GM18508 (cell line): Measurements from ENCODE around the gene ANKRD13D.

Source experiments
- ATAC-seq: cut with Tn5 transposase; IDR thresholded peaks from one replicate; pipeline ENCODE4 v1.9.1; 2021; ENCODE audit warnings: moderate number of reproducible peaks; ENCODE audit not compliant: insufficient read depth, unreplicated experiment

ANKRD13D gene

DNA sequence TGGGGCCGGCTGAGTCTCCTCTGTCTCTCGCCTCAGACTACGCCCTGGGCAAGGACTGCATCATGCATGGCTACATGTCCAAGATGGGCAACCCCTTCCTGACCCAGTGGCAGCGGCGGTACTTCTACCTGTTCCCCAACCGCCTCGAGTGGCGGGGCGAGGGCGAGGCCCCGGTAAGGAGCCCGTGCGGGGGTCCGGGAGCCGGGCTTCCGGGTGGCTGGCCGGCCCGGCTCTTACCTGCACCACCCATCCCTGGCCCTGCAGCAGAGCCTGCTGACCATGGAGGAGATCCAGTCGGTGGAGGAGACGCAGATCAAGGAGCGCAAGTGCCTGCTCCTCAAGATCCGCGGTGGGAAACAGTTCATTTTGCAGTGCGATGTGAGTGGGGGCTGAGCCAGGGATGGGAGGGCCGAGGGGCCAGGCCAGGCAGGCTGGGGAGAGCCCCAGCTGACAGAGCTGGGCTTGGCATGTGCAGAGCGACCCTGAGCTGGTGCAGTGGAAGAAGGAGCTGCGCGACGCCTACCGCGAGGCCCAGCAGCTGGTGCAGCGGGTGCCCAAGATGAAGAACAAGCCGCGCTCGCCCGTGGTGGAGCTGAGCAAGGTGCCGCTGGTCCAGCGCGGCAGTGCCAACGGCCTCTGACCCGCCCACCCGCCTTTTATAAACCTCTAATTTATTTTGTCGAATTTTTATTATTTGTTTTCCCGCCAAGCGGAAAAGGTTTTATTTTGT lies 4.1 kb upstream of the ANKRD13D start:
- ATAC-seq, result no peak

- no peak for ATAC-seq
Measured at GRCh38 chr11:67285541-67286498, 3.3 kb upstream of the ANKRD13D start.

GRCh38 chr11:67286621-67287333 lies 2.3 kb upstream of the ANKRD13D start:
- ATAC-seq, result no peak

DNA sequence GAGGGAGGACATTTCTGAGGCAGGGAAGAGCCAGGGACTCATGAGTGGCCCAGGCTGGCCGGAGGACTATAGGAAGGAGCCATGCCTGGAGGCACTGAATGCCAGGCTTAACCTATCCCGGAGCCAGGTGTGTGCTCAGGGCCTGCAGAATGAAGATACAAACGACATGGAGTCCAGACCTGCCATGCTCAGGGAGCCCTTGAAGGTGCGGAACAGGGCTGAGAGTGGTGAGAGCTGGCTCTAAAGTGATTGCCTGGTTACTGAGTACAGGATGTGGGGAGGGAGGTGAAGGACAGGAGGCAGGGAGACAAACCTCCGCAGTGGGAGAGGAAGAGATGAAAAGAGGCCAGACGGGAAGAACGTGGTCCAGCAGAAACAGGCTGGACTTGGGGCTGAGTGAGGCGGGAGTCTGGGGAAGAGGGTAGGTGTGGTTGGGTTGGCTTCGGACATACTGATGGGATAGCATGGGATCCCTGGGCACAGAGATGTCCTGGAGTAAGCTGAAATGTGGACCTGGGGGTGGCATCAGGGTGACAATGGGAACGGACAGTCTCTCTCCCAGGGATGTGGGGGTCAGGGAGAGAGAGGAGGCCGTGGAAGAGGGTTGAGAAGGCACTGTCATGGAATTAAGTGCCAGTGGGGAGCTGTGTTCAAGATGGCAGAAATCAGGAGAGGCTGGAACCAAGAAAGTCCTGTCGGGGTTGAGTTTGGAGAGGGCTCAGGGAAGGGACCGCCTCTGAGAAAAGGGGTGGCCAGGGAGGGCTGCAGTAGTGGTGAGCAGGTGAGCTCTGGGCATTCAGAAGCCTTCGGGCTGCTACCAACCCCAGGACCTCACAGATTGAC lies 1.5 kb upstream of the ANKRD13D start:
- ATAC-seq, result no peak

- ATAC-seq, result no peak
Measured at GRCh38 chr11:67288198-67288451, 978 bp upstream of the ANKRD13D start.

DNA sequence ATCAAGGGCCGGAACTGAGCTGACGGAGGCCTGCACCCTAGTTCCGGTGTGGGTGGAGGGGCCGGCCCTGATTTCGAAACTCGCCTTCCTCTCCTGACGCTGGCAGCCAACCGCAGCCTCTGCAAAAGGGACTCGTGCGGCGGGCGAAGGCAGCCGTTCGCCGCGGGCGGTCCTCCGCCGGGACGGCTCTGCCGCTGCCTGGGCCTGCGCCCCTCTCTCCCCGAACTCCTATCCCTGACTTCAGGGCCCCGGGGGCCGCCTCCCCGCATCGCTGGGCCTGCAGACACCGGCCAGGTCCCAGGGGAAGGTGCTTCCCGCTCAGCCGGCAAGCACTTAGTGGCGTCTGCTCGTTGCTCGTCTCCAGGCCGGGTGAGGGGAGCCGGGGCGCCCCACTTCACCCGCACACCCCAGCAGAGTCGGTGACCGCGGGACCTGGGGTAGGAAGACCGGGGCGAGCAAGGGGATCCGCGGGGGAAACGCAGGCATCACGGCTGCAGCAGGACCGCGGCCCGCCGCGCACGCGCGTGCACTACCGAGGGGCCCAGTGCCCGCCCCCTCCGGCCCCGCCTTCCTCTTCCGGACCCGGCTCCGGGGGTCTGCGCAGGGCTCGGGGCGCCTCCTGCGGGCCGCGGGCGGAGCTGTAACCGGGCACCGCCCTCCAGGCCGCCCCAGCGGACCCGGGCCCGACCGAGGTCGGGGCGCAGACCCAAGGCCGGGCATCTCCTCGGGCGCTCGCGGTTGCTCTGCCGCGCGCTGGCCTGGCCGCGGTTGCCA lies 464 bp upstream of the ANKRD13D start:
- ATAC-seq, result no peak

- no peak for ATAC-seq
Measured at GRCh38 chr11:67289651-67290479, 762 bp downstream of the ANKRD13D start.

- ATAC-seq, result no peak
Measured at GRCh38 chr11:67290801-67291200, 1.7 kb downstream of the ANKRD13D start.

DNA sequence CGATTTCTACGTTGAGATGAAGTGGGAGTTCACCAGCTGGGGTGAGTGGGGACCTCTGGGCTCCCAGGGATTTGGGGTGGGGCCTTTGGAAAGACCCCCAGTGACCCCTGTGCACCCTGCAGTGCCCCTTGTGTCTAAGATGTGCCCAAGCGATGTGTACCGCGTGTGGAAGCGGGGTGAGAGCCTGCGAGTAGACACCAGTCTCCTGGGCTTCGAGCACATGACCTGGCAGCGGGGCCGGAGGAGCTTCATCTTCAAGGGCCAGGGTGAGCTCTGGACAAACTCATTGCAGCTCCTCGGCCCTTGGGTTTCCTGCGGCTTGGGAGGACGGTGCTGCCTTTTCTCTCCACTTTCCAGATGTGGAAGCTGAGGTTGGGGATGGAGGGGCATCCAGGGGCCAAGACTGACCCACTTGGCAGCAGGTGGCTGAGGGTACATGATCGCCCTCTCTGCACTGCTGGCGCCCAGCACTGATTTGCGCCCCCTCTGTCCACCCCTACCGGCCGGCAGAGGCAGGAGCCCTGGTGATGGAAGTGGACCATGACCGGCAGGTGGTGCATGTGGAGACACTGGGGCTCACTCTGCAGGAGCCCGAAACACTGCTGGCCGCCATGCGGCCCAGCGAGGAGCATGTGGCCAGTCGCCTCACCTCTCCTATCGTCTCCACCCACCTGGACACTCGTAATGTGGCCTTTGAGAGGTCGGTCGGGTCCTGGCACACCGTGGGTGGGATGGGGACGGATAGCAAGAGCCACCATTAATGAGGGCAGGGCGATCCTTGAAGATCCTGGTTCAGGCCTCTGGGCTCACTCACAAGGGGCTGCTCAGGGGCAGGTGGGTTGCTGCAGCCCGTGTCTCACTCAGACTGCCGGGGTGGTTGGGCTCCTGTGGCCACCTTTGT lies 2.6 kb downstream of the ANKRD13D start:
- ATAC-seq, result no peak

DNA sequence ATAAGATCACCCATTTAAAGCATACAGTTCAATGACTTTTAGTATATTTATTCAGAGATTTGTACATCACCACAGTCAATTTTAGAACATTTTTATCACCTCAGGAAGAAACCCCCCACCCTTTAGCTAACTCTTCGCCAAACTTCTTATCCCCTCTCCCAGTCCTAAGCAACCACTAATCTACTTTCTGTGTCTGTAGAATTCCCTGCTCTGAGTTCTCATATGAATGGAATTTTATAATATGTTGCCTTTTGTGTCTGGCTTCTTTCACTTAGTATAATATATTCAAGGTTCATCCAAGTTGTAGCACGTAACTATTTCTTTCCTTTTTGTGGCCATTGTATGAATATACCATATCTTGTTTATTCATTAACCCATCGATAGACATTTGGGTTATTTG lies 3.6 kb downstream of the ANKRD13D start:
- no peak for ATAC-seq

DNA sequence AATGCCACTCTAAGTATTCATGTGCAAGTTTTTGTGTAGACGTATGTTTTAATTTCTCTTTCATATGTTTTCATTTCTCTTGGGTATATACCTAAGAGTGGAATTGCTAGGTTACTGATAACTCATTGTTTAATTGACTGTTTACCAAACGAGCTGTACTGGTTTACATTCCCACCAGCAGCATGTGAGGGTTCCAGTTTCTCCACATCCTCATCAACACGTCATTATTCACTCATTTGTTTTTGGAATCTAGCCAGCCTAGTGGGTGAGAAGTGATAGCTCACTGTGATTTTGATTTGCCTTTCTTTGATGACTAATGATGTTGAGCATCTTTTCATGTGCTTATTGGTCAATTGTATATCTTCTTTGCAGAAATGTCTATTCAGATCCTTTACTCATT lies 4.0 kb downstream of the ANKRD13D start:
- ATAC-seq, result no peak

DNA sequence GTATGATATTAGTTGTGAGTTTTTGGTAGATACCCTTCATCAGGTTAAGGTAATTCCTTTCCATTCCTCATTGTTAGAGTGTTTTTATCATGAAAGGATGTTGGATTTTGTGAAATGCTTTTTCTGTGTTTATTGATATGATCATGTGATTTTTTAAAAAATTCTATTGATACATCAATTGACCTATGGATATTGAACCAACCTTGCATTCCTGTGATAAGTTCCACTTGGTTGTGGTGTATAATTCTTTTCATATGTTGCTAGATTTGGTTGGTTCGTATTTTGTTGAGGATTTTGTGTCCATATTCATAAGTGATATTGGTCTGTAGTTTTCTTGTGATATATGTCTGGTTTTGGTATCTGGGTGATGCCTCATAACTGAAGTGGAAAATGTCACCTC lies 6.7 kb downstream of the ANKRD13D start:
- no peak for ATAC-seq

- ATAC-seq, result no peak
Measured at GRCh38 chr11:67298786-67299185, 9.7 kb downstream of the ANKRD13D start.

GRCh38 chr11:67299471-67300191 lies 10.5 kb downstream of the ANKRD13D start:
- ATAC-seq, result no peak

DNA sequence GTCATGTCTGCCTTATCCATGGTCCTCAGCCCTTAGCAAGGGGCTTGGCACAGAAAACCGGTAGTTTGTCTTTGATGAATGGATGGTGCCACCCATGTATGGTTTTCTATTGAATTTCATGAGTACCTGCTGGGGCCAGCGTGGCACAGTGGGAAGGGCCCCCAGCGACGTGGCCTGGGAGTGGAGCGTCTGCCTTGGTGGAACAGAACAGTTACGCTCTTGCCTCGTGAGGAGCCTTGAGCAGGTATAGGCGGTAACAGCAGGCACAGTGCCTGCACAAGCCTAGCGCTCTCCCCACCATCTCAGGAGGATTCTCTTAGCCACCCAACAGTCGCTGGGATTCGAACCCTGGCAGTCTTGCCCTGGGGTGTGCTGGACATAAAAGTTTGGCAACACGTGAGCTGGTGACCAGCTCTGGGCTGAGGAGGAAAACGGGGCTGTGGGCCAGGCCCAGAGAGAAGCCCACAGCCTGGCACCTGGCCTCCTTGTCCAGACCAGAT lies 11.2 kb downstream of the ANKRD13D start:
- ATAC-seq, result no peak

GRCh38 chr11:67300756-67301312 lies 11.7 kb downstream of the ANKRD13D start:
- no peak for ATAC-seq
